Measurements from ENCODE around the gene PSMD2. TPM values are rescaled to one million over a fixed set of nuclear protein-coding genes. Genes with fewer than 3 reads are reported as not detected.

Gene PSMD2
- total RNA-seq, 4 donors from 2014 or later = 136 to 320 (median 244) TPM

GRCh38 chr3:184311633-184312032 is 12.6 kb downstream of the PSMD2 start:
- DNase-seq = no peak
- peaks cover 10 to 17% of the 10 kb centered on the region in 2 donors for H3K4me1 ChIP-seq
- peaks cover 22 to 23% of the 10 kb centered on the region in 2 donors for H3K36me3 ChIP-seq
- H3K9me3 ChIP-seq = no peaks in the 10 kb centered on the region
- no peaks in the 10 kb centered on the region for H3K27me3 ChIP-seq
- H3K4me3 ChIP-seq (replicated peaks in 1 of 3) = no peak overlapping the region
- no peak overlapping the region for H3K27ac ChIP-seq
- intact Hi-C loops (cut with DNase I) = no loop called here
- TF ChIP-seq, protein P1, sequence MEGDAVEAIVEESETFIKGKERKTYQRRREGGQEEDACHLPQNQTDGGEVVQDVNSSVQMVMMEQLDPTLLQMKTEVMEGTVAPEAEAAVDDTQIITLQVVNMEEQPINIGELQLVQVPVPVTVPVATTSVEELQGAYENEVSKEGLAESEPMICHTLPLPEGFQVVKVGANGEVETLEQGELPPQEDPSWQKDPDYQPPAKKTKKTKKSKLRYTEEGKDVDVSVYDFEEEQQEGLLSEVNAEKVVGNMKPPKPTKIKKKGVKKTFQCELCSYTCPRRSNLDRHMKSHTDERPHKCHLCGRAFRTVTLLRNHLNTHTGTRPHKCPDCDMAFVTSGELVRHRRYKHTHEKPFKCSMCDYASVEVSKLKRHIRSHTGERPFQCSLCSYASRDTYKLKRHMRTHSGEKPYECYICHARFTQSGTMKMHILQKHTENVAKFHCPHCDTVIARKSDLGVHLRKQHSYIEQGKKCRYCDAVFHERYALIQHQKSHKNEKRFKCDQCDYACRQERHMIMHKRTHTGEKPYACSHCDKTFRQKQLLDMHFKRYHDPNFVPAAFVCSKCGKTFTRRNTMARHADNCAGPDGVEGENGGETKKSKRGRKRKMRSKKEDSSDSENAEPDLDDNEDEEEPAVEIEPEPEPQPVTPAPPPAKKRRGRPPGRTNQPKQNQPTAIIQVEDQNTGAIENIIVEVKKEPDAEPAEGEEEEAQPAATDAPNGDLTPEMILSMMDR (IDR thresholded peaks at IDR 0.05) = no peak

- 0% methylated on average over 29 to 33 of the region's 40 CpGs for WGBS, 2 donors
- DNase-seq = peak; percentile 95
- peaks cover 36% of the 10 kb centered on the region in 2 donors for H3K4me1 ChIP-seq
- peak within 1 kb of the TSS; percentile 75 to 97 (median 96) for H3K27ac ChIP-seq
- H3K9me3 ChIP-seq = no peaks in the 10 kb centered on the region
- no peaks in the 10 kb centered on the region for H3K27me3 ChIP-seq
- H3K36me3 ChIP-seq = no peaks in the 10 kb centered on the region
- intact Hi-C loops (cut with DNase I) = no loop called here
- H3K4me3 ChIP-seq (replicated peaks in 1 of 3) = peak within 1 kb of the TSS; percentile 27 to 86 (median 86)
- TF ChIP-seq POLR2A (IDR thresholded peaks at IDR 0.05) = peak in 1 of 2 donors; percentile 84
- TF ChIP-seq, protein P1 (IDR thresholded peaks at IDR 0.05) = peak in 1 of 6 experiments; percentile 5
Measured at GRCh38 chr3:184314363-184314699, 15.3 kb downstream of the PSMD2 start, which contains the start of gene EIF4G1. TSS of gene EIF4G1 (plus strand) at chr3:184314606. CDS start at chr3:184315797, 1,191 bp downstream.

DNA sequence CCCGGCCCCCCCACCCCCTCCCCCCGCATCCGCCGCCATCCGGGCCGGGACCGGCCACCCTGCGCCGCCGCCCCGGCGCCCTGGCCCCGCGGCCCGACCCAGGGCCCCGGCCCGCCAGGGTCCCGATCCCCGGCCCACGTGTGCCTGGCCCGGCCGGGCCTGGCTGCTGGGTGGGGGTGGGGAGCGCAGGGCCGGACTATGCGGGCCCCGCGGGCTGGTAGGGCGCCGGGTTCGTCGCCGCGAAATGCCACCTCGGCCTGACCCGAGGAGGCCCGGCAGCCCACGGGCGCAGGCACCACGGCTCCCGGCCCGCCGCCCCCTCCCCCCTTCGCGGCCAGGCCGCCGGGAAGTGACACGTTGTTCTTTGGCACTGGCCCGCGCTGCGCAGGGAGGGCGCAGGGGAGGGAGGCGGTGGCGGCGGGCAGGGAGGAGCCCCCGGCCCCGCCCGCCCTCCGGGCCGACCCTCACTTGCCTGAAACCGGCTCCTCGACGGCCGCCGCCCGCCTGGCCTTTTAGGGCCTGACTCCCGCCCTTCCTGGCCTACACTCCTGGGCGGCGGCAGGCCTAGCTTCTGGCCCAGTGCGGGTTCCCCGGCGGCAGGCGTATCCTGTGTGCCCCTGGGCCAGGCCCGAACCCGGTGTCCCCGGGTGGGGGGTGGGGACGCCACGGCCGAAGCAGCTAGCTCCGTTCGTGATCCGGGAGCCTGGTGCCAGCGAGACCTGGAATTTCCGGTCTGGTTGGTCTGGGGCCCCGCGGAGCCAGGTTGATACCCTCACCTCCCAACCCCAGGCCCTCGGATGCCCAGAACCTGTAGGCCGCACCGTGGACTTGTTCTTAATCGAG is 15.9 kb downstream of the PSMD2 start:
- 0 to 1% methylated on average over 6 to 24 of the region's 89 CpGs for WGBS, 2 donors
- H3K36me3 ChIP-seq = no peaks in the 10 kb centered on the region
- H3K27me3 ChIP-seq = no peaks in the 10 kb centered on the region
- no peaks in the 10 kb centered on the region for H3K9me3 ChIP-seq
- peak overlapping the region; percentile 75 to 97 (median 96) for H3K27ac ChIP-seq
- TF ChIP-seq POLR2A (IDR thresholded peaks at IDR 0.05) = peak in 1 of 2 donors; percentile 0
- TF ChIP-seq, protein P1 (IDR thresholded peaks at IDR 0.05) = no peak
- intact Hi-C loops (cut with DNase I) = no loop called here
- H3K4me3 ChIP-seq (replicated peaks in 1 of 3) = peak overlapping the region; percentile 25 to 86 (median 86)
- H3K4me1 ChIP-seq = peaks cover 42% of the 10 kb centered on the region in 2 donors
- peak; percentile 86 to 87 for DNase-seq

- peaks cover under 1 to 3% of the 10 kb centered on the region in 2 donors for H3K36me3 ChIP-seq
Measured at GRCh38 chr3:184315543-184315867, 16.5 kb downstream of the PSMD2 start.

More at GRCh38 chr3:184315543-184315867, 16.5 kb downstream of the PSMD2 start:
- WGBS, 2 donors = 13 to 14% methylated on average over 6 of the region's 6 CpGs
- no peak for DNase-seq
- Histone ChIP-seq H3K4me3 (replicated peaks in 1 of 3) (peak overlapping the region; percentile 25 to 86 (median 86)), H3K27ac (peak overlapping the region; percentile 75 to 97 (median 96)), H3K4me1 (peaks cover 46 to 47% of the 10 kb centered on the region in 2 donors), H3K9me3 (no peaks in the 10 kb centered on the region), H3K27me3 (no peaks in the 10 kb centered on the region)
- TF ChIP-seq, protein P1 (IDR thresholded peaks at IDR 0.05) = no peak
- no peak for TF ChIP-seq POLR2A (IDR thresholded peaks at IDR 0.05)
- intact Hi-C loops (cut with DNase I) = no loop called here

Measured in thyroid gland (tissue), 4 donors.